ENCODE data around the gene CNOT10.
"Not testable (repeated sequence)": the region's sequence is repeated elsewhere in the genome, so short reads cannot be mapped to it uniquely, and the experiment has no call there.

Gene CNOT10

DNA sequence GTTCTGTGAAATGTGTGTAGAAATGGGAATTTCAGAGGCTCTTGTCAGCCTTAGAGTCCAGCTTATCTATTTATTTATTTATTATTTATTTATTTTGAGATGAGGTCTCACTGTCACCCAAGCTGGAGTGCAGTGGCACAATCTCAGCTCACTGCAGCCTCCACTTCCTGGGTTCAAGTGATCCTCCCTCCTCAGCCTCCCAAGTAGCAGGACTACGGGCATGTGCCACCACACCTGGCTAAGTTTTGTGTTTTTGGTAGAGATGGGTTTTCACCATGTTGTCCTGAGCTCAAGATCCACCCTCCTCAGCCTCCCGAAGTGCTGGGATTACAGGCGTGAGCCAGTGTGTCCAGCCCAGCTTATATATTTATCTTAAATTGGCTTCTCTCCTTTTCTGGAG is 11.5 kb downstream of the CNOT10 start:
- DNase-seq (ENCODE audit: low read depth): no peak

GRCh38 chr3:32698506-32698905 is 13.5 kb downstream of the CNOT10 start:
- no peak for DNase-seq (ENCODE audit: low read depth)

DNA sequence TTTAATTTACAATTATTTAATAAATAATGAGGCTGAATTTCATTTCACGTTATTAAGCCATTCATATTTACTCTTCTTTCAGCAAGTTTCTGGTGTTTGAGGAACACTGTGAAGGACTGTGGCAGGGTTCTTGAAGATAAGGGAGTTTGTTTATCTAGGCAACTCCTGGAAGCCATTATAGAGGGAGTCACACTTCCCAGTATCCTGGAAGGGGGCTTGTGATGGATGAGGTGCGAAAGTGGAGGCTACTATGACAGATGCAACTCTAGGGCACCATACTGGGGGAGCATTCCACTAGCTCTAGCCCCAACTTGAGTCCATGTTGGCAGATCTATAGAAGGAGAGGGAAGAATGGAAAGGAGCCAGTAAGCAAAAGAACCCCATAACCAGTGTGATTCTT is 14.4 kb downstream of the CNOT10 start:
- DNase-seq (ENCODE audit: low read depth): no peak

GRCh38 chr3:32700244-32700643 is 15.3 kb downstream of the CNOT10 start:
- DNase-seq (ENCODE audit: low read depth): no peak

DNA sequence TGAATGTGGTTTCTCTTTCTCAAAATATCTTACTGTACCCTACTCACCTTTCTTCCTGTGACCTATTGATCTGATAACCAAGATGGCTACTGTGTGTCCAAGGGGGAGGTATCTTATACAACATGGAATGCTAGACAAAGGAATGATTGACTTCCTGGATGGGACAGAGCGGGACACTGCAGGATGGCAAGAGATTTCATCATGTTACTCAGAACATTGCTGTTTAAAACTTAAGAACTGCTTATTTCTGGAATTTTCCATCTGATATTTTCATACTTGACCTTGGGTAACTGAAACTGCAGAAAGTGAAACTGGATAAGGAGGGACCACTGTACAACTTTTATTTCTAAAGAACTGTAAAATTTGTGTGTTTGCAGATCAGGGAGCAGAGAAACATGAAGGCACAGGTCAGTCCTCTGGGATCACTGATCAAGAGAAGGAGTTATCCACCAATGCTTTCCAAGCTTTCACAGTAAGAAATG is 18.5 kb downstream of the CNOT10 start:
- no peak for DNase-seq (ENCODE audit: low read depth)

GRCh38 chr3:32705232-32705631 is 20.2 kb downstream of the CNOT10 start:
- DNase-seq (ENCODE audit: low read depth): no peak

DNA sequence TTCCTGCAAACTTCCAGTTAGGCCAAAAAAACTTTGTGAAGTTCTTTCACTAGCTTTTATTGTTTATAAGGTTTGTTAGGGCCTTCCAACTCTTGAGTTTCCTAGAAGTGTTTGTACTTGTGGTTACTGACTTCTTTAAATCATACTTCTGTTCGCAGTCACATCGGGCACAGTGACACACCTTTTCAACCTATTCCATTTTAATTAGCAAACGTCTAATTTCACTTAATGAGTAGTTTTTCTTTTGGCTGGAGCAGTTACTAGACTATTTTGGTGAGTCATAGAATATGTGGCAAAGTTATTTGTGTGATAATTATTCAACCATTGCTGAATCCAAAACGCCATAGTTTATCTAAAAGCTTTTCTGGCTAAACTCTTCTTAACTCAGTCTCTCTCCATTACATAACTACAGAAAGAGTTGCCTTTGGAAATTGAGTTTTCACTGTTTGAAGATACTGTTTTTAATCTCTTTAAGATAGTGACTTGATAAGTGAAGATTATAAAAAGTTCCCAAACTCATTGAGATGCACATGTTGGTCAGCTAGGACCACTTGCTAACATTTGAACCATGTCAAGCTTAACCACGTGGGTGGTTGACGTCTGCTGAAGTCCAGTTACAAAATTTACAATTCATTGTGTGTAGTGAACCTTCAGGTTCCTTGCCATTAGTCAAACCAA is 21.5 kb downstream of the CNOT10 start:
- no peak for DNase-seq (ENCODE audit: low read depth)

- DNase-seq (ENCODE audit: low read depth): no peak
Measured at GRCh38 chr3:32707026-32707370, 22.0 kb downstream of the CNOT10 start.

DNA sequence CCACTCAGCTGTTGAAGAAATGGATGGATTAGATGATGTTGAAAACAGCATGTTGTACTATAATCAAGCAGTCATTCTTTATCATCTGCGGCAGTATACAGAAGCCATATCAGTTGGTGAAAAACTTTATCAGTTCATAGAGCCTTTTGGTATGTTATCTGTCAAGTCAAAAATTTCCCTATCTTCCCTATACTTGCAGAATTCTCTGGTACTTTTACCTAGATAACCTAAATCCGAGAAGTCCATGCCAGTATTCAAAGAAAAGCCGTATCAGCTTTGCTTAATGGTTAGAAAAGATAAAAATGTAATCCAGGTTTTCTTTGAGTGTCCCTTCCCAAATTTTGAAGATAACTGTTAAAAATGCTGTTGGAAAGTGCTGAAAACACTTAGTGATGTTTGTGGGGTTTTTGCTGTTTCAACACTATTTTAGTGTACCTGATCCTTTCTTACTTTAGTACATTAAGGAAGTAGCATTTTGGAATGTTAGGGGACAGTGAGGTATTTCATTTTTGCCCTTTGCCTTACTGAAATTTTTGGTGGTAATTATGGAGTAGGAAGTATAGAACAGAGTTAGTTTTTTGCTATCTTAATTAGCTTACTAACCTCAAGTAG is 23.8 kb downstream of the CNOT10 start:
- no peak for DNase-seq (ENCODE audit: low read depth)

DNA sequence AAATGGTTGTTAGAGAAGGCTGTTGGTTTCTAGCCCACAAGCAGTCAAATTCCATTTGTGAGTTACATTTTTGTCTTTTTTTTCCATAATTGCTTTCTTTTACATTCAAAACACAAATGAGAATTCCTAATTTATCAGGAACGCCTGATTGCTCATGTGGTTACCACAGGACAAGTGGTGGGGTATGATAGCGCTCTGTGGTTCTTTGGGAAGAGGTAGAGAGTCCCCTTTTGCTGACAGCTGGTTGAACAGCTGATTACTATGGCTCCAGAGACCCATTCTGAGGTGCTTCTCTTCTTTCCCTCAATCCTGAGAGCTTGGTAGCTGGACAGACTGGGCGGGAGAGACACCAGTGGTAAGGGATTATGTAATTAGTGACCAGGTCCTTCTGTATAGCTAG is 24.4 kb downstream of the CNOT10 start:
- no peak for DNase-seq (ENCODE audit: low read depth)

DNA sequence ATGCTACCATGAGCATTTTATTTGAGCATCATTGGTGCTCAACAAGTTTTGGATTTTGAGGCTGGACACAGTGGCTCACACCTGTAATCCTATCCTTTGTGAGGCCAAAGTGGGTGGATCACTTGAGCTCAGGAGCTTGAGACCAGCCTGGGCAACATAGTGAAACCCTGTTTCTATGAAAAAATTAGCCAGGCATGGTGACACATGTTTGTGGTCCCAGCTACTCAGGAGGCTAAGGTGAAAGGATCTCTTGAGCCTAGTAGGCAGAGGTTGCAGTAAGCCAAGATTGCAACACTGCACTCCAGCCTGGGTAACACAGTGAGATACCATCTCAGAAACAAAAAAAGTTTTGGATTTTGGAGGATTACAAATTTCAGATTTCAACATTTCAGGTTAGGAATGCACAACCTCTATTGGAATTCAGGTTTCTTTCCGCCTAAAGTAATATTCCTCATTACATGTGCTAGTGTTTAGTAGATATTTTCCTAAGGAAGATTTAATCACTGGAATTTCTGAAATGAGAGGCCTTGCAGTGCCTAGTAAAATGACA is 27.6 kb downstream of the CNOT10 start:
- DNase-seq (ENCODE audit: low read depth): no peak

DNA sequence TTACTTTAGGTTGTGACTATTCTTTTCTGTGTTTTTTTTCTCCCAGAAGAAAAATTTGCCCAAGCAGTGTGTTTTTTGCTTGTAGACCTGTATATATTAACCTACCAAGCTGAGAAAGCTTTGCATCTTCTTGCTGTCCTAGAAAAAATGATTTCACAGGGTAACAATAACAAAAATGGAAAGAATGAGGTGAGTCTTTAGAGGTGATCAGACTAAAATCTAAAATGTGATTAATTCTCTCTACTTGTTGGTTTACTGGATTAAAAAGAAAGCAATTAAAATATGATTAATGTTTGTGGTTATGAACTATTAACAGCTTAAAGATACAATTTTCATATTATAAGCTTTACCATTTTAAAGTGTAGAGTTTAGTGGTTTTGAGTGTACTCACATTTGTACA is 28.2 kb downstream of the CNOT10 start:
- no peak for DNase-seq (ENCODE audit: low read depth)

DNA sequence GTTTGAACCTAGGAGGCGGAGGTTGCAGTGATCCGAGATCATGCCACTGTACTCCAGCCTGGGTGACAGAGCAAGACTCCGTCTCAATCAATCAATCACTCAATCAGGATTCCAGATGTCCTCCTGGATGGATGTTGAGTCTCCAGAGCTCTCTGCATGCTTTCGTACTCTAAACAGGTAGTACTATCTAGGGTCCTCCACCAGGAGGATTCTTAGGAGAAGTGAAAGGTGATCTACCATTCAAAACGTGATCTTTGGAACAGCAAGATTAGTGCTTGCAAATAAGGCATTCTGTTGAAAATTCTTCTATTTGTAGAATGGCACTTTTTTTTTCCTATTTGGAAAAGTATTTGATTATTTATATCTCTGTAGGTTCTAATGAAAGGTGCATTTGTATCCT is 34.3 kb downstream of the CNOT10 start:
- no peak for DNase-seq (ENCODE audit: low read depth)

- DNase-seq (ENCODE audit: low read depth): no peak
Measured at GRCh38 chr3:32719931-32720330, 34.9 kb downstream of the CNOT10 start.

- DNase-seq (ENCODE audit: low read depth): no peak
Measured at GRCh38 chr3:32725721-32726120, 40.7 kb downstream of the CNOT10 start.

DNA sequence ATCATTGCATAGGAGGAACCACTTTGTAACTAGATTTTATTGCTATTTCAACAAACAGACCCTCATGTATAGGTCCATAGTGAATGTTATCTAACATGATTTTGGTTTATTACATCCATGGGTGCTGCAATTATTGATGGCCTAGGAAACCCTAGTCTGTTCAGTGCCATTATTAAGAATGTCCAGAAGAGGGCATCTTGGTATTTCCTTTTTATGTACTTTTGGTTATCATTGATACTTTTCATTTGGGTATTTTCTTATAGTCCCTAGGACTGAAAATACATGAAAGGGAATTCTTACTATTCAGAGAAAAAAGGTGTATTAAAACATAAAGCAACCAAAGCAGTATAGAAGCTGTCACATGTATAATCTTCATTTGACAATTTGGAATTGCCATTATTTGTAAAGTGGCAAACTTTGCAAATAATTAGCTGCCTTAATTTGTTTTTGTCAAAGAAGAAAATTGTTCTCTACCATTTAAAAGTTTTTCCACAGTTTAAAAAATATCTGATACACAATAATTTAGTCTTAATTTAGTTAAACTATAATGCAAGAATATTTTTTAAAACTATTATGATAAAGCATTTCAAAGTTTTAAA is 48.7 kb downstream of the CNOT10 start:
- DNase-seq (ENCODE audit: low read depth): no peak

DNA sequence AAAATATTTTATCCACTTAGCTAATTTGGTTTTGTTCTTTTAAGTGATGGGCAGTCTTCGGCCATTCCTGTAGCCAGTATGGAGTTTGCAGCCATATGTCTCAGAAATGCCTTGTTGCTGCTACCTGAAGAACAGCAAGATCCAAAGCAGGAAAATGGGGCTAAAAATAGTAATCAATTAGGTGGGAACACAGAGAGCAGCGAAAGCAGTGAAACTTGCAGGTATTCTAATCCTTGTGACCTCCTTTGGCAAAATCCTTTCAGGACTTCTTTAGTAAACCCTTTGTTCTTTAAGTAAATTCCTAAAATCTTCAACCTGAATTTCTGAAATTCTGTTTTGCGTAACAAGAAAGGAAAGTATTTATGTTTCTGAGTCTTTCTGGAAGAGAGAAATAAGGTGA is 49.8 kb downstream of the CNOT10 start:
- DNase-seq (ENCODE audit: low read depth): no peak

- not testable (repeated sequence) for DNase-seq (ENCODE audit: low read depth)
Measured at GRCh38 chr3:32743470-32743869, 58.5 kb downstream of the CNOT10 start.

DNA sequence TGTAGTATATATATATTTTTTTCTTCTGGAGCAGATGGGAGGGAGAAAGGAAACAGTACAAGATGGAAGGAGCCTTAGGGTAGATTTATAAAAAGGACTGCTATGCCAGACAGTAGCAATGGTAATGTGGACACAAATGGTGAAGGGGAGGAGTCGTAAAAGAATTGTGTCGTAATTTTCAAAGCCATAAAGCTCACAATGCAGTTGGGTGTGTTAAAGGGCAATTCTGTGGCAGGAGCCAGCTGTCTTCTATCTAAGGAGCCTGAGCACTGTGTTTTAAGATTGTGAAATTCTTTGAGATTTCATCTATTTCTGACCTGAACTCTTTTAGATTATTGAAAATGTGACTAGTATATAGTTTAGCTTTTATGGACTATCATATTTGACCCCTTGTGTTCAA is 58.9 kb downstream of the CNOT10 start:
- DNase-seq (ENCODE audit: low read depth): no peak

DNA sequence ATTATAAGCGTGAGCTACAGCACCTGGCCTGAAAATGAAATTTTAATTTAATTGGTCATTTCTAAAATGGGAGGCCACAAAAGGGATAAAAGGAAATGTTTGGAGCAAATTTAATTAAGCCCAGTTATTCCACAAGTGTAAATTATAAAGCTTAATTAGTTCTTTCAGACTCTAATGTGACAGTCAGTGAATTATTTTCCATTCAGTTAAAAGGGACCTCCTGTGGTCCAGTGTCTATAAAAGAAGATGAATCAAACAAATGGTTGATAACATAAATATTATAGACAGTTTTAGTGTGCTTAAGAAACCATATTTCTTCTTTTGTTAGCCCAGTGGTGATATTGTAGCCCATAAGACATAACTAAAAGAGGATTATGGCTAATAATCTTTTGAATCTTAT is 66.4 kb downstream of the CNOT10 start:
- no peak for DNase-seq (ENCODE audit: low read depth)

DNA sequence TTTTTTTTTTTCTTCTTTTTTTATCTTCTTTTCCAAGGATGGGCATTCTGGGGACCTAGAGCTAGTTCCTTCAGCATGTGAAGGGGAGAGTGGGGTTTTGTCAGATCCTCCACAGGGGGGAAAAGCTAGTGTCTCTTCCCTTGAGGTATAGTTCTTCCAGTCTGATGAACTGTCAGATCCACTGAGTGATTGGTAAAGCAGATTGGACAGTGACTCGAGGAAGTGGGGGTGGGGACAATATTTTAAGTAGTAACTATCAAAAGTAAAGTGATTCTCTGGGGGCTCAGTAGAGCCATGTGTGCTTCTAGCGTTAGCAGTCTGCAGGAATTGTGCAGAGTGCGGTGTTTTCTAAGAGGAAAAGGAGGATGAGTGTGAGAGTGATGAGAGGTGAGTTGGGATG is 70.8 kb downstream of the CNOT10 start:
- DNase-seq (ENCODE audit: low read depth): no peak

- DNase-seq (ENCODE audit: low read depth): no peak
Measured at GRCh38 chr3:32757618-32758374, 72.8 kb downstream of the CNOT10 start.

- DNase-seq (ENCODE audit: low read depth): no peak
Measured at GRCh38 chr3:32758375-32758753, 73.4 kb downstream of the CNOT10 start.
